Measurements from ENCODE around the gene MORN4. TPM values are rescaled to one million over a fixed set of nuclear protein-coding genes. Genes with fewer than 3 reads are reported as not detected.
"Not testable (repeated sequence)": the region's sequence is repeated elsewhere in the genome, so short reads cannot be mapped to it uniquely, and the experiment has no call there.

Gene MORN4
- total RNA-seq, 1 experiment from 2014 or later = 13.7 TPM

DNA sequence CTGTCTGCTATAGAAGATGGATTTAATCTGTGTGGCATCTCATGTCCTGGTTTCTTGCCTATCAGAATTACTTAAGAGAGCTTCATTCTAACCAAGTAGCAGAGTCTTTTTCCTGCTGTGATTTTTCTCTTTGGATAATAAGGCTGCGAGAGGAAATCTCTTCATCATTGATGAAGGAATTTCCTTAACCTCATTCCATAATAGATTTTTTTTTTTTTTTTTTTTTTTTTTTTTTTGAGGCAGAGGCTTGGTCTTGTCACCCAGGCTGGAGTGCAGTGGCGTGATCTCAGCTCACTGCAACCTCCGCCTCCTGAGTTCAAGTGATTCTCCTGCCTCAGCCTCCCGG is 16.1 kb upstream of the MORN4 start:
- H3K36me3 ChIP-seq (replicated peaks; ENCODE audit: control insufficient read depth, insufficient read depth, low read length) = peaks cover 22% of the 10 kb centered on the region
- not testable (repeated sequence) for H3K4me3 ChIP-seq (ENCODE audit: insufficient read depth, low read depth, low read length); DNase-seq; H3K27me3 ChIP-seq (ENCODE audit: control insufficient read depth, insufficient read depth, low read length)

DNA sequence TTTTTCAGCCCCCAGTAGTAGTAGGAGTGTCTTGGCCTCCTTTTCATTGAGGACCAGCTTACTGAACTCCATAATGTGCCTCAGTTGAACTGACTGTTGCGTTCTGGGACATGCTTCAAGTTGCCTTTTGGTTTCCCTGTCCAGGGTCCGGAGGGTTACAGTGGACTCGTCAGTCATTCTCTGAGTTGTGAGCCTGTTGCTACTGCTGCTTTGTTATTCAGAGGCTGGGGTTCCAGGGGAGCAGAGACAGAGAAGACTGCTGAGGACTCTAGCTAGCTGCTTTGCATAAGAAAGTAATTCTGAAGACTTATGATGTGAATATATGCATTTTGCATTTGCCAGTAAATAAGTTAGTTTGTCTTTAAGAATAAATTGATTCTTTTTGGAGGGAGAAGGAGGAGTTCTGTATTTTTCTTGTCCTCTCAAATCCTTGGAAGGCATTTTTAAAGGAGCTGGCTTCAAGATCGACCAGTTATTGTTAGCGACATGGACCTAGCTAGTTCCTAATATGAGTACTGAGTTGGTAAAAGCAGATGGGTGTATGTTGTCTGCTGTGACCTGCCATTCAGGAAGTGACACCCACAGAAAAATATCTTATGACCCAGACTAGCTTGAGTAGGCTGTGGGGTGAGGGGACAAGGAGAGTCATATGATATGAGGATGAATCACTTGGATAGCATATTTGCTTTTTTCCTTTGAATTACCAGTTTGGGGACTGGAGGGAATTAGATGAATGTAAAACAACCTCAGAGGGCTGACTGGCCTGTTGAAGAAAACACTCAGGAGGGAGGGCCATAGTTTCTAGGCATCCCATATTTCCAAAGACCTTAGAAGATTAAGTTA is 15.5 kb upstream of the MORN4 start:
- DNase-seq = peak; percentile 60
- H3K36me3 ChIP-seq (replicated peaks; ENCODE audit: control insufficient read depth, insufficient read depth, low read length) = peaks cover 22% of the 10 kb centered on the region
- H3K4me3 ChIP-seq (ENCODE audit: insufficient read depth, low read depth, low read length) = no peak overlapping the region
- H3K27me3 ChIP-seq (ENCODE audit: control insufficient read depth, insufficient read depth, low read length) = no peaks in the 10 kb centered on the region

DNA sequence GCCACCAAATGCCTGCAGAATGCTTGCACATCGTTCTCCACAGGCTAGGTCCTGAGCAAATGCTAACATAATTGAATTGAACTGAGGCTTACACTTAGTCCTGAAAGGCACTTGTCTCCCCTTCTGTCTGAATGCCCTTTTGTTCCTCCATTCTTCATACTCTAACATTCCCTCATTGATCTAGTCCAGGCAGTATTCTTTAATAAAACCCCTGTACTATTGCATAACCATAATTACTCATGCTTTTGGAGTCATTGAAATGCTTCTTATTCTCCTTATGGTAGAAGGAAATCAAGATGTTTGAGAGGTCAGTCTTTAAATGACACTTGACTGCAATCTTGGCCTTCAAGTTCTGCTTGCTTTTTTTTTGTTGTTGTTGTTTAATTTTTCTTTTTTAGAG is 14.3 kb upstream of the MORN4 start:
- Histone ChIP-seq H3K4me3 (ENCODE audit: insufficient read depth, low read depth, low read length) (no peak overlapping the region), H3K36me3 (replicated peaks; ENCODE audit: control insufficient read depth, insufficient read depth, low read length) (peaks cover 20% of the 10 kb centered on the region)
- DNase-seq = no peak

DNA sequence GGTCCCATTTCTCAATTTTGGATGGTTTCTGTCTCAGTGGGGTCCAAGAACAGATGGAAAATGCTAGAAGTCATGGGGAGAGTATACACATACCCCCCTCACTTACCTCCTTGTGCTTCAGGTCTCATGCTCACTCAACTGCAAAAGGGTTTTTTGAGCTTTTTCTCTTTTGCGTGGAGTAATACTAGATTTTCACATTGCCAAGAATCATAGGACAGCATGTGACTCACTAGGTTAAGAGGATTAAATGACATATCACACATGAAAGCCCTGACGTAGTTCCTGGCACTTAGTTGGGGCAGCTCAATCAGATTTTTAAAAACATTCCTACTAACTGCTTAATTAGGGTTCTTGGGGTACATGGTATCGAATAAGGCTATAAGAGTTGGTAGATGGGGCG is 11.6 kb upstream of the MORN4 start:
- no peaks in the 10 kb centered on the region for H3K27me3 ChIP-seq (ENCODE audit: control insufficient read depth, insufficient read depth, low read length)
- no peak overlapping the region for H3K4me3 ChIP-seq (ENCODE audit: insufficient read depth, low read depth, low read length)
- DNase-seq = no peak
- peaks cover 7% of the 10 kb centered on the region for H3K36me3 ChIP-seq (replicated peaks; ENCODE audit: control insufficient read depth, insufficient read depth, low read length)

More for the DNA sequence above, 14.3 kb upstream of the MORN4 start:
- H3K27me3 ChIP-seq (ENCODE audit: control insufficient read depth, insufficient read depth, low read length) = no peaks in the 10 kb centered on the region

DNA sequence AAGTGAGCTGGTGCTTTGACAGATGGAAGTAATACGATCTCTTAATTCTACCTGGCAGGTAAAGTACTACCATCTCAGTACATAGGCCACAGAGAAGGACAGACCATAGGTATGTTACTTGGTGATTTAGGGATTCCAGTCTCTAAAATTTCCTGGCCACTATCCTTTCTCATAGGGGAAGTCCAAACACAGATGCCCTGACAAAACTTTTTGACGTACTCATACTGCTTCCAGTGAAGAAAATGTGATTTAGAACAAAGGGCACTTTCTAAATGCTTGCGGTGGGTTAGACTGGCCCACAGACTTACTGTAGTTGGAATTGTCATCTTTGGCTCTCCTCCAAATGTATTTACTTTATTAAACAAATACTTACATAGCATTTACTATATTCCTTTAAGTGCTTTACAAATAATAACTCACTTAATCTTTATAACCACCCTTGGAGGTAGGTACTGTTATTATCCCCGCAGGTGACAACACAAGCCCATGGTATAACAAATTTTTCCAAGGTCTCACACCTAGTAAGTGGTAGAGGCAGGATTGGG is 10.2 kb upstream of the MORN4 start:
- H3K4me3 ChIP-seq (ENCODE audit: insufficient read depth, low read depth, low read length) = no peak overlapping the region
- no peak for DNase-seq
- peaks cover 7% of the 10 kb centered on the region for H3K36me3 ChIP-seq (replicated peaks; ENCODE audit: control insufficient read depth, insufficient read depth, low read length)
- no peaks in the 10 kb centered on the region for H3K27me3 ChIP-seq (ENCODE audit: control insufficient read depth, insufficient read depth, low read length)

DNA sequence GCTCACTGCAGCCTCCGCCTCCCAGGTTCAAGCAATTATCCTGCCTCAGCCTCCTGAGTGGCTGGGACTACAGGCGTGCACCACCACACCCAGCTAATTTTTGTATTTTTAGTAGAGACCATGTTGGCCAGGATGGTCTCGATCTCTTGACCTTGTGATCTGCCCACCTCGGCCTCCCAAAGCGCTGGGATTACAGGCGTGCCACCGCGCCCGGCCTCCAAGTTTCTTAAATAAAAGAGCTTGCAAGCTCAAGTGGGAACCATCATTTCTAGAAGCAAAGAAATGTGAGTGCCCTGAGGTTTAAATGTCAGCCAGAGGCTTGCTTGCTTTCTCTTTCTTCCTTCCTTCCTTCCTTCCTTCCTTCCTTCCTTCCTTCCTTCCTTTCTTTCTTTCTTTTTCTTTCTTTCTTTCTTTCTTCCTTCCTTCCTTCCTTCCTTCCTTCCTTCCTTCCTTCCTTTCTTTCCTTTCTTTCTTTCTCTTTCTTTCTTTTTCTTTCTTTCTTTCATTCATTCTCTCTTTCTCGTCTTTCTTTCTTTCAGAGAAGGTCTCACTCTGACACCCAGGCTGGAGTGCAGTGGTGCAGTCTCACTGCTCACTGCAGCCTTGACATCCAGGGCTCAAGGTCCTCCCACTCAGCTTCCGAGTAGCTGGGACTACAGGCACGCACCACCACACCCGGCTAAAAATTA is 9.3 kb upstream of the MORN4 start:
- not testable (repeated sequence) for H3K27me3 ChIP-seq (ENCODE audit: control insufficient read depth, insufficient read depth, low read length); H3K4me3 ChIP-seq (ENCODE audit: insufficient read depth, low read depth, low read length); H3K36me3 ChIP-seq (replicated peaks; ENCODE audit: control insufficient read depth, insufficient read depth, low read length); DNase-seq

DNA sequence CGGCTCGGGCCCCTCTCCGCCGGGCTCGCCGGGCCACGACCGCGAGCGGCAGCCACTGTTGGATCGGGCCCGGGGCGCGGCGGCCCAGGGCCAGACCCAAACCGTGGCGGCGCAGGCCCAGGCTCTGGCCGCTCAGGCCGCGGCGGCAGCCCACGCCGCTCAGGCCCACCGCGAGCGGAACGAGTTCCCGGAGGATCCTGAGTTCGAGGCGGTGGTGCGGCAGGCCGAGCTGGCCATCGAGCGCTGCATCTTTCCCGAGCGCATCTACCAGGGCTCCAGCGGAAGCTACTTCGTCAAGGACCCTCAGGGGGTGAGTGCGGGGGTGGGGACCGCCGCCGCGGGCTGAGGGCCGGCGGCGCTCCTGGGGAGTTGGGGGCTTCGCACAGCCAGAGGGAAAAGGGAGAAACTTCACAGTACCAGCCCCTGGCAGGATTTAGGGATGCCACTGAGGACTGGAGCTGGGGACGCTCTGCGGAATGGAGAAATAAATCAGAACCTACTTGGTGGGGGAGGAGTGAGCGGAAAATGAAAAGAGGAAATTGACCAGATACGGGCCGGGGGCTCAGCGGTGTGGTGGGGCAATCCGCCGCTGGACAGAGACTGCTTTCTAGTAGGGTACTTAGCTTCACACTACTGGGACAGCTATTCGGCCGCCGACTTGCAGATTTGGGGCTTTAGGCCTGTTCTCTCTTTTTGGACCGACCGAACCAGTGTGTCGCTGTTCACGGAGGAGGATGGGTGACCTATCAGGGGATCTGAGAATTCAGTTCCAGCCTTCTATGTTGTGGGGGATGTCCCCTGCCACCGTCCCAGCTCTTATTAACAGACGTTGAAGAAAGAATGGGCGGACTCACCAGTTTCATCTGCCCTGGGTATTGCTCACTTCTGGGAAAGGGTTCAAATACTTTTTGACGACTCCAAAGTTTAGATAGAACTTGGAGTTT is 7.8 kb upstream of the MORN4 start:
- Histone ChIP-seq H3K36me3 (replicated peaks; ENCODE audit: control insufficient read depth, insufficient read depth, low read length) (peaks cover 7% of the 10 kb centered on the region), H3K27me3 (ENCODE audit: control insufficient read depth, insufficient read depth, low read length) (no peaks in the 10 kb centered on the region), H3K4me3 (ENCODE audit: insufficient read depth, low read depth, low read length) (peak overlapping the region; percentile 70)
- peak; percentile 83 for DNase-seq

DNA sequence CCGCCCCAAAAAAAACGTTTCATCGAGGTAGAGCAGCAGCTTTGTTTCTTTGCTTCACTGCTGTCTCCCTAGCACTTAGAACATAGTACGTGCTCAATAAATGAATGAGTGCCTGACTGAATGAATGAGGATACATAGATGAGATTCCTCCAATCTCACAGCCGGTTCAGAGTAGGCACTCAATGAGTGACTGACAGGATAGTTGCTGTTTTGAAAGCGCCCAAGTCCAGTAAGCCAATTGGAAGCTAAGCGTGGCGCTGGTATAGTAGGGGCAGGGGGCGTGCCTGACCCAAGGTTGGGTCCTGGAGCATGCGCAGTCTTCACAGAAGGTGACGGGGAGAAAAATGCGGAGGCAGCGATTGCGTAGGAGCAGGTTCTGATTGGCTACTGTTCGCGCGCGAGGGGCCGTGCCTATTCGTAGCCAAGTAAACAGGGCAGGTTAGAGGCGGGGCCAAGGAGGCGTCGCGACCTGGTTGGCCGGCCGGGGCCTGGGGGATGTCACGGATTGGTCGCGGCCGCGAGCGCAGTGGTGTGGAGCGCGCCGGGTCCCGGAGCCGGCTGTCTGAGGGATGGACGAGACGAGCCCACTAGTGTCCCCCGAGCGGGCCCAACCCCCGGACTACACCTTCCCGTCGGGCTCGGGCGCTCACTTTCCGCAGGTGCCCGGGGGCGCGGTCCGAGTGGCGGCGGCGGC is 7.0 kb upstream of the MORN4 start, which contains the start of gene PI4K2A:
Gene PI4K2A (plus strand): TSS at position 498 of the 694 bp plus-strand sequence. CDS start 72 bp downstream, at position 570.
- peak; percentile 98 for DNase-seq
- H3K4me3 ChIP-seq (ENCODE audit: insufficient read depth, low read depth, low read length) = peak within 1 kb of the TSS; percentile 70
- peaks cover 7% of the 10 kb centered on the region for H3K36me3 ChIP-seq (replicated peaks; ENCODE audit: control insufficient read depth, insufficient read depth, low read length)
- H3K27me3 ChIP-seq (ENCODE audit: control insufficient read depth, insufficient read depth, low read length) = no peaks in the 10 kb centered on the region

DNA sequence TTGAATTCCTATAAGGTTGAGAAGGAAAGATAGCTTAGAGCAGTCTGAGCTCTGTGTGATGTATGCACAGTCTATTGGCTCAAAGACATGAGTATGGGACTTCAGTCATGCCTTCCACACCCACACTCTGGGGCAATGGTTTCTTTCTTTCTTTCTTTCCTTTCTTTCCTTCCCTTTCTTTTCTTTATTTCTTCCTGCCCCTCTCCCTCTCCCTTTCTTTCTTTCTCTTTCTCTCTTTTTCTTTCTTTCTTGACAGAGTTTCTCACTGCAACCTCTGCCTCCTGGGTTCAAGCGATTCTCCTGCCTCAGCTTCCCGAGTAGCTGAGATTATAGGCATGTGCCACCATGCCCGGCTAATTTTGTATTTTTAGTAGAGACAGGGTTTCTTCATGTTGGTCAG is 5.8 kb upstream of the MORN4 start:
- DNase-seq; H3K27me3 ChIP-seq (ENCODE audit: control insufficient read depth, insufficient read depth, low read length); H3K36me3 ChIP-seq (replicated peaks; ENCODE audit: control insufficient read depth, insufficient read depth, low read length); H3K4me3 ChIP-seq (ENCODE audit: insufficient read depth, low read depth, low read length): not testable (repeated sequence)

DNA sequence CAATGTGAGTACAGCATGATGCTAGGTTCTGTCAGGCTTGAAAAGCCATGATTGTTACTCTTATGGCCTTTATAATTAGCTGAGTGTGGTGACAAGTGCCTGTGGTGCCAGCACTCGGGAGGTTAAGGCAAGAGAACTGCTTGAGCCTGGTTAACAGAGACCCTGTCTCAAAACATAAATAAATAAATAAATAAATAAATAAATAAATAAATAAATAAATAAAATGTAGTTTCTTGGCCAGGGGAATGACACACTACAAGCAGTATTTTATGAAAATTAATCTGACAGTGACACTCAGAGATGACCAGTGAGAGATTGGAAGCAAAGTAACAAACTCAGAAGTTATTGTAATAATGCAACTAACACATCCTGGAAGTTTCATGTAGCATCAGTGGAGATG is 2.3 kb upstream of the MORN4 start:
- H3K4me3 ChIP-seq (ENCODE audit: insufficient read depth, low read depth, low read length) = no peak overlapping the region
- no peaks in the 10 kb centered on the region for H3K36me3 ChIP-seq (replicated peaks; ENCODE audit: control insufficient read depth, insufficient read depth, low read length)
- no peak for DNase-seq
- H3K27me3 ChIP-seq (ENCODE audit: control insufficient read depth, insufficient read depth, low read length) = no peaks in the 10 kb centered on the region

DNA sequence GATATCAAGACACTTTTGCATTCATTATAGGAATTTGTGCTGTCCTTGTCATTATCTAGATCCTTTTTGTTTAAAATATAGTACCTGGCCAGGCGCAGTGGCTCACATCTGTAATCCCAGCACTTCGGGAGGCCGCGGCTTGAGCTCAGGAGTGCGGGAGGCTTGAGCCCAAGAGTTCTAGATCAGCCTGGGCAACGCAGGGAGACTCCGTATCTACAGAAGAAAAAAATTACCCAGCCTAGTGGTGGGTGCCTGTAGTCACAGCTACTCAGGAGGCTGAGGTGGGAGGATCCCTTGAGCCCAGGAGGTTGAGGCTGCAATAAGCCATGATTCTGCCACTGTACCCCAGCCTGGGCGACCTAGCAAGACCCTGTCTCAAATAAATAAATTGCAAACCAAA is 621 bp upstream of the MORN4 start:
- Histone ChIP-seq H3K27me3 (ENCODE audit: control insufficient read depth, insufficient read depth, low read length) (no peaks in the 10 kb centered on the region), H3K36me3 (replicated peaks; ENCODE audit: control insufficient read depth, insufficient read depth, low read length) (no peaks in the 10 kb centered on the region), H3K4me3 (ENCODE audit: insufficient read depth, low read depth, low read length) (peak overlapping the region; percentile 83)
- DNase-seq = no peak

DNA sequence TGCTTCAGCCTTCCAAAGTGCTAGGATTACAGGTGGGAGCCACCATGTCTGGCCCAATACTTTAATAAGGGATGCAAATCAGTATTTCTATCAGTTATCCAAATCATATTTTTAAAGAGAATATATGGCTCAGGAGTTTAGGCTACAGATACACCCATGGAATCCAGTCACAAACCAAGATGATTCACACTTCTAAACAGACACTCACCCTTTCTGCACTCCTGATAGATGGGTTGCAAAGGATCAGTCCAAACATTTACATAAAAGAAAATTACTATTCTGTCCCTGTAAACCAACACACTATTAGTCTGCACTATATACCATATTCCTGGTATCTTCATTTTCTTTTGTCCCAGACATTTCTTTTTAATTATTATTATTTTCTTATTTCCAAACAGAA is 2.2 kb downstream of the MORN4 start:
- no peak for DNase-seq
- no peaks in the 10 kb centered on the region for H3K27me3 ChIP-seq (ENCODE audit: control insufficient read depth, insufficient read depth, low read length)
- H3K4me3 ChIP-seq (ENCODE audit: insufficient read depth, low read depth, low read length) = no peak overlapping the region
- H3K36me3 ChIP-seq (replicated peaks; ENCODE audit: control insufficient read depth, insufficient read depth, low read length) = no peaks in the 10 kb centered on the region

DNA sequence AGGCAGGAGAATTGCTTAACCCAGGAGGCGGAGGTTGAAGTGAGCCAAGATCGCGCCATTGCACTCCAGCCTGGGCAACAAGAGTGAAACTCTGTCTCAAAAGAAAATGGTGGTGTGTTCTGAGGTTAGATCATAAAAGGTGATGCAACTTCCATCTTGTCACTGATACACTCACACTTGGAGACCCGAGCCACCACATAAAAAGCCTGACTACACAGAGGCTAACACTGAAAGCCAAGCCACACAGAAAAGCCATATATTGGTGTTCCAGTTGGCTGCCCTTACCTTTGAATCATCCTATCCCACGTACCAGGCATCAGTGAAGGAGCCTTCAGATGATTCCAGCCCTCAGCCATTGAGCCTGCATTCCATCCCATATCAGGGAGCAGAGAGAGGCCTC is 4.0 kb downstream of the MORN4 start:
- Histone ChIP-seq H3K27me3 (ENCODE audit: control insufficient read depth, insufficient read depth, low read length) (no peaks in the 10 kb centered on the region), H3K4me3 (ENCODE audit: insufficient read depth, low read depth, low read length) (no peak overlapping the region), H3K36me3 (replicated peaks; ENCODE audit: control insufficient read depth, insufficient read depth, low read length) (no peaks in the 10 kb centered on the region)
- DNase-seq = no peak

DNA sequence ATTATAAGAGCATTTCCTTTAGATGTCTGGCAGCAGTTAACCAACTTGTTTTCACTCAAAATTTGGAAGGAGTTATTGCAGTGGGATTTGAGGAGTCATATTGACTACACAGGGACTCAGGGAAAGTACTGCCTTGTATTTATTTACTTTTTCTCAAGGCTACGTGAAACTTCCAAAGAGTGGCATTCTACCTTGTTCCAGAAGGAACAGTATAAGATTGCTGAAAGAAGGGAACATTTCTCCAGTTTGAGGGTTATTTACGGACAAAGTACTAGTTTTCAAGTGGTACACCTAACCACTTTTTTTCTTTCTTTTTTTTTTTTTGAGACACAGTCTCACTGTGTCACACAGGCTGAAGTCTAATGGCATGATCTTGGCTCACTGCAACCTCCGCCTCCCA is 5.1 kb downstream of the MORN4 start:
- Histone ChIP-seq H3K27me3 (ENCODE audit: control insufficient read depth, insufficient read depth, low read length) (no peaks in the 10 kb centered on the region), H3K36me3 (replicated peaks; ENCODE audit: control insufficient read depth, insufficient read depth, low read length) (no peaks in the 10 kb centered on the region)
- no peak for DNase-seq

More for the DNA sequence above, 5.1 kb downstream of the MORN4 start:
- H3K4me3 ChIP-seq (ENCODE audit: insufficient read depth, low read depth, low read length) = no peak overlapping the region
